ENCODE results near the gene S100G. TPM values are rescaled to one million over a fixed set of nuclear protein-coding genes. Genes with fewer than 3 reads are reported as not detected.

The S100G gene
- total RNA-seq, 1 experiment from 2014 or later: not detected

DNA sequence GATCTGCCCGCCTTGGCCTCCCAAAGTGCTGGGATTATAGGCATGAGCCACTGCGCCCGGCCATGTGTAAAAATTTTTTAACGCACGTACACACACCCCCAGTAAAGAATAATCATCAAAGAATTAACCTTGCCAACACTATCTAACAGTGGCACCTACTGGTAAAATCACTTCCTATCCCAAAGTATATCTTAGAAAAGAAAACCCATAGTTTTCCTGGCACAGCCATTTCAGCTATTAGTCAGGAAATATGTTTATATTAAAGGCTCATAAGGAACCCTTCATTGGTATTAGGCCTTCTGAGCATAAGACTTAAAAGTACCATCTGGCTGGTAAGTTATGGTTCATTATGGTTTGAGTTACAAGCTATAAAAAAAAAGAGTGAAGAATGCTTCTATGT lies 14.1 kb downstream of the S100G start:
- H3K4me3 ChIP-seq: no peak overlapping the region
- peaks cover 18% of the 10 kb centered on the region for H3K36me3 ChIP-seq
- no peaks in the 10 kb centered on the region for H3K9me3 ChIP-seq (replicated peaks)
- peaks cover 3% of the 10 kb centered on the region; the same call in 1 of the 2 replicates for H3K4me1 ChIP-seq
- no peak overlapping the region for H3K27ac ChIP-seq
- no peak for DNase-seq
- H3K27me3 ChIP-seq: no peaks in the 10 kb centered on the region

DNA sequence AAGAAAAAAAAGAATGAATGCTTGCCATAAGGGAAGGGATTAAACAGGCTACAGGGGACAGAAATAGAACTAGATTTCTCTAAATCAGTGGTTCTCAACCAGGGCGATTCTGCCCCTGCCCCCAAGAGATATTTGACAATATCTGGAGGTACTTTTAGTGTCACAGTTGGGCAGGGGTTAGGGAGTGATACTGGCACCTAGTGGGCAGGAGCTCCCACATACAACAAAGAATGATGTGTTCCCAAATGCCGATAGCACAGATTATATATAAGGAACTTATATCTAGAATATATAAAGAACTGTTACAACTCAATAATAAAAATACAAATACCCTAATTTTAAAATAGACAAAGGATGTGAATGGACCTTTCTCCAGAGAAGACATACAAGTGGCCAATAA lies 14.7 kb downstream of the S100G start:
- no peaks in the 10 kb centered on the region for H3K27me3 ChIP-seq
- H3K27ac ChIP-seq: no peak overlapping the region
- peaks cover 18% of the 10 kb centered on the region for H3K36me3 ChIP-seq
- DNase-seq: no peak
- H3K9me3 ChIP-seq (replicated peaks): no peaks in the 10 kb centered on the region
- H3K4me1 ChIP-seq: peaks cover 3% of the 10 kb centered on the region; the same call in 1 of the 2 replicates
- no peak overlapping the region for H3K4me3 ChIP-seq

DNA sequence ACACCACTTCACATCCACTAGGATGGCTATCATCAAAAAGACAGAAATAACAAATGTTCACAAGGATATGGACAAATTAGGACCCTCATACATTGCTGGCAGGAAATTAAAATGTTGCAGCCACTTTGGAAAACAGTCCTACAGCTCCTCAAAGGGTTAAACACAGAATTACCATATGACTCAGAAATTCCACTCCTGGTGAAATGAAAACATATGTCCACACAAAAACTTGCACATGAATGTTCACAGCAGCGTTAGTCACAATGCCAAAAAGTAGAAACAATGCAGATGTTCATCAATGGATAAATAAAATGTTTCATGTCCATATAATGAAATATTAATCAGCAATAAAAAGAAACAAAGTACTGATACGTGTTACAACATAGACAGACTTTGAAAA lies 15.1 kb downstream of the S100G start:
- no peak overlapping the region for H3K27ac ChIP-seq
- H3K36me3 ChIP-seq: peaks cover 18% of the 10 kb centered on the region
- no peaks in the 10 kb centered on the region for H3K27me3 ChIP-seq
- H3K9me3 ChIP-seq (replicated peaks): no peaks in the 10 kb centered on the region
- no peak for DNase-seq
- peaks cover 3% of the 10 kb centered on the region; the same call in 1 of the 2 replicates for H3K4me1 ChIP-seq
- H3K4me3 ChIP-seq: no peak overlapping the region

GRCh38 chrX:16666541-16666940 lies 16.6 kb downstream of the S100G start:
- no peak overlapping the region; the same call in 1 of the 2 replicates for H3K27ac ChIP-seq
- H3K4me3 ChIP-seq: no peak overlapping the region
- no peaks in the 10 kb centered on the region for H3K9me3 ChIP-seq (replicated peaks)
- peaks cover 13% of the 10 kb centered on the region for H3K36me3 ChIP-seq
- H3K4me1 ChIP-seq: peaks cover 3% of the 10 kb centered on the region; the same call in 1 of the 2 replicates
- H3K27me3 ChIP-seq: no peaks in the 10 kb centered on the region
- peak; percentile 9 to 18 for DNase-seq

GRCh38 chrX:16671005-16671404 lies 21.0 kb downstream of the S100G start:
- no peak overlapping the region for H3K27ac ChIP-seq
- no peaks in the 10 kb centered on the region for H3K27me3 ChIP-seq
- no peak overlapping the region for H3K4me3 ChIP-seq
- H3K9me3 ChIP-seq (replicated peaks): no peaks in the 10 kb centered on the region
- H3K36me3 ChIP-seq: peaks cover 20% of the 10 kb centered on the region
- H3K4me1 ChIP-seq: peaks cover 3% of the 10 kb centered on the region; the same call in 1 of the 2 replicates
- DNase-seq: peak; percentile 14 to 56

DNA sequence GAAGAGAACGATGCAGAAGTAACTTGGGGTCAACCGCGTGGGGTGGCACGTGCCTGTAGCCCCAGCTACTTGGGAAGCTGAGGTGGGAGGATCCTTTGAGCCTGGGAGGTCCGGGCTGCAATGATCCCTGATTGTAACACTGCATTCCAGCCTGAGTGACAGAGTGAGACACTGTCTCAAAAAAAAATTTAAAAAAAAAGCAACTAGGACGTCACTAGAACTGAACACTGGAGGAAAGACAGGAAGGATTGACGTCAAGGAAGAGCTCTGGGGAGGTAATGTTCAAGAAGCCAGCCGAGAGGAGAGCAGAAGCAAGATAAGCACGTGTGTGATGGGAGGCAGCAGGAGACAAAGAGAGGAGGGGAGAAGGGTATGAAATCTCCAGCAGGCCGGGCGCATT lies 28.7 kb downstream of the S100G start:
- Histone ChIP-seq H3K27me3 (no peaks in the 10 kb centered on the region), H3K4me1 (no peaks in the 10 kb centered on the region), H3K9me3 (replicated peaks) (no peaks in the 10 kb centered on the region), H3K4me3 (no peak overlapping the region), H3K36me3 (peaks cover 32% of the 10 kb centered on the region), H3K27ac (no peak overlapping the region)
- DNase-seq: no peak

DNA sequence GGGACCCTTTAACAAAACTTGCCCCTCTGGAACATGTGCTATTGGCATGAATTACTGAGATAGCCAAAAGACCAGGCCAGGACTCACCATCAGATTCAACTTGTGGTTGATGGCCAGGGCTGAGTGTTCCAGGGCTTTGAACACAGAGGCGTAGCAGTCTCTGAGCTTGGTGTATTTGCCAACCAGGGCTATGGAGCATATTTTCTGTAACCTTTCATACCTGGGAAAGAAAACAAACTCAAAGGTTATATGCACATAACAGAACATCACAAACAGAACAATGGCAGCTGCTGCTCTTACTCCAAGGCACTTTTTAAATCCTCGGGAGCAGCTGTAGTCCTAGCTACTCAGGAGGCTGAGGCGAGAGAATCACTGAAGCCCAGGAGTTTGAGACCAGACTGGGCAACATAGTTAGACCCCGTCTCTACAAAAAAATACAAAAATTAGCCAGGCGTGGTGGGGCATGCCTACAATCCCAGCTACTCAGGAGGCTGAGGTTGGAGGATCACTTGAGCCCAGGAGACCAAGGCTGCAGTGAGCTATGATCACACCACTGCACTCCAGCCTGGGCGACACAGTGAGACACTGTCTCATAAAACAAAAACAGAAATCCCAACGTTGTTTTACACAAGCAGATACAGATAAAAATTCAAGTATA lies 33.2 kb downstream of the S100G start:
- H3K27ac ChIP-seq: no peak overlapping the region
- H3K4me3 ChIP-seq: no peak overlapping the region
- no peaks in the 10 kb centered on the region for H3K9me3 ChIP-seq (replicated peaks)
- no peak for DNase-seq
- H3K27me3 ChIP-seq: no peaks in the 10 kb centered on the region
- H3K4me1 ChIP-seq: no peaks in the 10 kb centered on the region
- H3K36me3 ChIP-seq: peaks cover 12% of the 10 kb centered on the region

DNA sequence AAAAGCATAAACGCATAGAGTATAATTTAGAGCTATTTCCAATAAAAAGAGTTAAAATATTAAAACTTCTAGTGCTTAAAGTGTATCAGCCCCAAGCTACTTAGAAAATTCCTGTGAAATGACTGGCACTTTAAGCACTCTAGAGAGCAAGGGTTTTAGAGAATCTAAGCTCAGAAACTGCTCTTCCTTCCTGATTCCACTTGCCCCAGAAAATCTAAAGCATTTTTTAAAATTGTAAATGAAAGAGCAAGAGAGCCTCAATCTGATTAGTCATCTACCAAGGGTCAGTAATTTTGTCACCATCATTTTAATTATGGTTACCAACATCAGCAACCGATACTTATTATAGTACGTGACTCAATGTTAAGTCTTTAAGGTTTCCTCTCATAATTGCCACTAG lies 37.6 kb downstream of the S100G start:
- no peak for DNase-seq
- H3K27ac ChIP-seq: no peak overlapping the region
- no peaks in the 10 kb centered on the region for H3K27me3 ChIP-seq
- H3K36me3 ChIP-seq: peaks cover 18% of the 10 kb centered on the region
- no peak overlapping the region for H3K4me3 ChIP-seq
- H3K4me1 ChIP-seq: no peaks in the 10 kb centered on the region
- no peaks in the 10 kb centered on the region for H3K9me3 ChIP-seq (replicated peaks)

- DNase-seq: peak; percentile 48 to 79
Observed at GRCh38 chrX:16695079-16695676, 45.2 kb downstream of the S100G start.

DNA sequence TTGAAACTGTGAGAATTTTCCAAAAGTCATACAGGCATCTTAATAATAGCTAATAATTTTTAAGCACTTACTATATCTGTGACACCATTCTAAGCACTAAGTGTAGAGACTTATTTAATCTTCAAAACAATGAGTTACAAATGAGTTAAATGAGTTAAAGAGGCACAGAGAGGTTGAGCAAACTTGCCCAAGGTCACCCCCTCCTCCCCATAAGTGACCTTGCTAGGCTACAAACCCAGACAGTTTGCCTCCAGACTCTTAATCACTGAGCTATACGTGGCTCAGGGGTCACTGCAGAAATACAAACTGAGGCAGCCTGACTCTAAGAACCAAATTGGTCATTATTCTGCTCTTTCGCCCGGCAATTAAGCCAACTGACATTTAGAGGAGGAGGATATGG lies 47.0 kb downstream of the S100G start:
- no peaks in the 10 kb centered on the region for H3K27me3 ChIP-seq
- H3K36me3 ChIP-seq: peaks cover 29% of the 10 kb centered on the region
- no peaks in the 10 kb centered on the region for H3K9me3 ChIP-seq (replicated peaks)
- H3K27ac ChIP-seq: no peak overlapping the region
- H3K4me1 ChIP-seq: no peaks in the 10 kb centered on the region
- no peak for DNase-seq
- H3K4me3 ChIP-seq: no peak overlapping the region

More at GRCh38 chrX:16695079-16695676, 45.2 kb downstream of the S100G start:
- H3K27me3 ChIP-seq: no peaks in the 10 kb centered on the region
- peaks cover 28% of the 10 kb centered on the region for H3K36me3 ChIP-seq
- H3K9me3 ChIP-seq (replicated peaks): no peaks in the 10 kb centered on the region
- H3K4me1 ChIP-seq: no peaks in the 10 kb centered on the region
- no peak overlapping the region for H3K27ac ChIP-seq
- no peak overlapping the region for H3K4me3 ChIP-seq

DNA sequence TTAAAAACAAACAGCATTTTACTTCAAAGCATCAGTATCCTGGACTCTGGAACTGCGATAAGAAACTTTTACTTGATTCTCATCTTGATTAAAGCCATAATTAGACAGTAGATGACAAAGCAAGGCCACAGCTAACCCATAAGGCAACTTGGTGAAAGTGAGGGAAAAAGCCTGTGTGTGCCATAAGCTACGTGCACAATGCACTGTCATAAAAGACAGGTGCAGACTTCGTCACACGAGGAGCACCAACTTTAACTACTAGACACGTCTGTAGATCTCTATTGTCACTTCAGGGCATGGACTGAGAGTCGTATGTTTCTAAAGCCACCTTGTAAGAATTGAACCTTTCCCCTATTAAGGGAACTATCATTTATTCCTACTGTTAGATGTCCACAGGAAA lies 49.4 kb downstream of the S100G start:
- no peak for DNase-seq

GRCh38 chrX:16700734-16701133 lies 50.8 kb downstream of the S100G start:
- Histone ChIP-seq H3K27ac (no peak overlapping the region), H3K4me1 (no peaks in the 10 kb centered on the region), H3K9me3 (replicated peaks) (no peaks in the 10 kb centered on the region), H3K4me3 (no peak overlapping the region), H3K36me3 (peaks cover 18% of the 10 kb centered on the region), H3K27me3 (no peaks in the 10 kb centered on the region)
- DNase-seq: no peak

More for the DNA sequence above, 49.4 kb downstream of the S100G start:
- H3K36me3 ChIP-seq: peaks cover 24% of the 10 kb centered on the region
- H3K27me3 ChIP-seq: no peaks in the 10 kb centered on the region
- H3K9me3 ChIP-seq (replicated peaks): no peaks in the 10 kb centered on the region
- no peak overlapping the region for H3K27ac ChIP-seq
- no peak overlapping the region for H3K4me3 ChIP-seq
- no peaks in the 10 kb centered on the region for H3K4me1 ChIP-seq

GRCh38 chrX:16702700-16703599 lies 53.0 kb downstream of the S100G start:
- no peak for DNase-seq
- peaks cover 20% of the 10 kb centered on the region for H3K36me3 ChIP-seq
- no peaks in the 10 kb centered on the region for H3K4me1 ChIP-seq
- H3K27me3 ChIP-seq: no peaks in the 10 kb centered on the region
- no peak overlapping the region for H3K4me3 ChIP-seq
- H3K9me3 ChIP-seq (replicated peaks): no peaks in the 10 kb centered on the region
- no peak overlapping the region for H3K27ac ChIP-seq

All from SJCRH30 (cell line).